ENCODE data around the gene KCNIP1. TPM values are rescaled to one million over a fixed set of nuclear protein-coding genes. Genes with fewer than 3 reads are reported as not detected.
A peak's percentile ranks its signal among the peaks of the same experiment; 100 is the strongest.

Gene KCNIP1
- polyA plus RNA-seq, 3 donors from 2014 or later: not detected

GRCh38 chr5:170625221-170626165 lies 121.7 kb downstream of the KCNIP1 start:
- Mint-ChIP-seq H3K9me3 (no peaks in the 10 kb centered on the region), H3K4me1 (no peaks in the 10 kb centered on the region), H3K4me3 (no peak overlapping the region), H3K27me3 (ENCODE audit: low read depth in 3 of 3) (peaks cover 2 to 8% (median 2%) of the 10 kb centered on the region in 3 donors), H3K36me3 (no peaks in the 10 kb centered on the region), H3K27ac (no peak overlapping the region)
- no peak for DNase-seq

GRCh38 chr5:170626507-170627150 lies 122.8 kb downstream of the KCNIP1 start:
- Mint-ChIP-seq H3K4me1 (no peaks in the 10 kb centered on the region), H3K9me3 (no peaks in the 10 kb centered on the region), H3K27ac (no peak overlapping the region), H3K4me3 (no peak overlapping the region), H3K27me3 (ENCODE audit: low read depth in 3 of 3) (peaks cover 2 to 8% (median 2%) of the 10 kb centered on the region in 3 donors), H3K36me3 (no peaks in the 10 kb centered on the region)
- DNase-seq: no peak

GRCh38 chr5:170627271-170627670 lies 123.5 kb downstream of the KCNIP1 start:
- Mint-ChIP-seq H3K36me3 (no peaks in the 10 kb centered on the region), H3K27me3 (ENCODE audit: low read depth in 3 of 3) (peaks cover 2 to 8% (median 3%) of the 10 kb centered on the region in 3 donors), H3K4me1 (no peaks in the 10 kb centered on the region)

GRCh38 chr5:170628028-170628427 lies 124.2 kb downstream of the KCNIP1 start:
- H3K4me1 Mint-ChIP-seq: peaks cover 4% of the 10 kb centered on the region in 2 donors
- no peaks in the 10 kb centered on the region for H3K9me3 Mint-ChIP-seq
- no peaks in the 10 kb centered on the region for H3K36me3 Mint-ChIP-seq
- H3K27ac Mint-ChIP-seq: no peak overlapping the region
- DNase-seq: no peak
- H3K27me3 Mint-ChIP-seq (ENCODE audit: low read depth in 3 of 3): peaks cover 2 to 8% (median 4%) of the 10 kb centered on the region in 3 donors
- H3K4me3 Mint-ChIP-seq: no peak overlapping the region

More at GRCh38 chr5:170627271-170627670, 123.5 kb downstream of the KCNIP1 start:
- Mint-ChIP-seq H3K9me3 (no peaks in the 10 kb centered on the region), H3K27ac (no peak overlapping the region), H3K4me3 (no peak overlapping the region)
- DNase-seq: no peak

- Mint-ChIP-seq H3K9me3 (no peaks in the 10 kb centered on the region), H3K27ac (no peak overlapping the region), H3K4me3 (no peak overlapping the region), H3K27me3 (ENCODE audit: low read depth in 3 of 3) (peaks cover 4 to 8% (median 6%) of the 10 kb centered on the region in 3 donors), H3K4me1 (peaks cover 12 to 13% of the 10 kb centered on the region in 2 donors), H3K36me3 (no peaks in the 10 kb centered on the region)
- DNase-seq: no peak
These were observed 125.1 kb downstream of the KCNIP1 start for GRCh38 chr5:170628691-170629565.

GRCh38 chr5:170629566-170630175 lies 125.9 kb downstream of the KCNIP1 start:
- Mint-ChIP-seq H3K9me3 (no peaks in the 10 kb centered on the region), H3K27me3 (ENCODE audit: low read depth in 3 of 3) (peaks cover 4 to 8% (median 7%) of the 10 kb centered on the region in 3 donors), H3K36me3 (no peaks in the 10 kb centered on the region), H3K4me1 (peaks cover 17 to 20% of the 10 kb centered on the region in 2 donors), H3K27ac (no peak overlapping the region), H3K4me3 (no peak overlapping the region)
- no peak for DNase-seq

- peaks cover 17 to 20% of the 10 kb centered on the region in 2 donors for H3K4me1 Mint-ChIP-seq
- no peak for DNase-seq
- no peaks in the 10 kb centered on the region for H3K9me3 Mint-ChIP-seq
- H3K36me3 Mint-ChIP-seq: no peaks in the 10 kb centered on the region
- H3K4me3 Mint-ChIP-seq: no peak overlapping the region
- H3K27ac Mint-ChIP-seq: no peak overlapping the region
- peaks cover 4 to 8% (median 7%) of the 10 kb centered on the region in 3 donors for H3K27me3 Mint-ChIP-seq (ENCODE audit: low read depth in 3 of 3)
These were observed 126.4 kb downstream of the KCNIP1 start for GRCh38 chr5:170630226-170630625.

- H3K27ac Mint-ChIP-seq: no peak overlapping the region
- DNase-seq: no peak
- H3K4me3 Mint-ChIP-seq: no peak overlapping the region
- H3K9me3 Mint-ChIP-seq: no peaks in the 10 kb centered on the region
- H3K36me3 Mint-ChIP-seq: no peaks in the 10 kb centered on the region
- peaks cover 2 to 7% (median 6%) of the 10 kb centered on the region in 3 donors for H3K27me3 Mint-ChIP-seq (ENCODE audit: low read depth in 3 of 3)
- H3K4me1 Mint-ChIP-seq: peaks cover 17 to 20% of the 10 kb centered on the region in 2 donors
These were observed 126.9 kb downstream of the KCNIP1 start for GRCh38 chr5:170630711-170631141.

- H3K4me3 Mint-ChIP-seq: no peak overlapping the region
- H3K36me3 Mint-ChIP-seq: no peaks in the 10 kb centered on the region
- H3K27me3 Mint-ChIP-seq (ENCODE audit: low read depth in 3 of 3): peaks cover 5 to 7% (median 5%) of the 10 kb centered on the region in 3 donors
- no peaks in the 10 kb centered on the region for H3K9me3 Mint-ChIP-seq
- no peak overlapping the region for H3K27ac Mint-ChIP-seq
- no peak for DNase-seq
- H3K4me1 Mint-ChIP-seq: peaks cover 17 to 20% of the 10 kb centered on the region in 2 donors
These were observed 127.8 kb downstream of the KCNIP1 start for GRCh38 chr5:170631466-170632195.

- Mint-ChIP-seq H3K27ac (no peak overlapping the region), H3K4me1 (peaks cover 17 to 20% of the 10 kb centered on the region in 2 donors), H3K4me3 (peak overlapping the region in 3 of 5 donors; percentile 72 to 75 (median 72)), H3K36me3 (no peaks in the 10 kb centered on the region), H3K27me3 (ENCODE audit: low read depth in 3 of 3) (peaks cover 5 to 10% (median 8%) of the 10 kb centered on the region in 3 donors), H3K9me3 (no peaks in the 10 kb centered on the region)
- DNase-seq: no peak
These were observed 128.6 kb downstream of the KCNIP1 start for GRCh38 chr5:170632266-170632984.

GRCh38 chr5:170632985-170633234 lies 129.1 kb downstream of the KCNIP1 start:
- Mint-ChIP-seq H3K36me3 (no peaks in the 10 kb centered on the region), H3K4me3 (peak overlapping the region; percentile 72 to 81 (median 72)), H3K27ac (no peak overlapping the region), H3K4me1 (peaks cover 17 to 20% of the 10 kb centered on the region in 2 donors), H3K27me3 (ENCODE audit: low read depth in 3 of 3) (peaks cover 5 to 12% (median 8%) of the 10 kb centered on the region in 3 donors), H3K9me3 (no peaks in the 10 kb centered on the region)
- DNase-seq: peak; percentile 15 to 26 (median 23)
